Sigmoid colon (tissue), 7 donors: ENCODE results near the gene KLHL15. TPM values are rescaled to one million over a fixed set of nuclear protein-coding genes. Genes with fewer than 3 reads are reported as not detected.
"Not testable (repeated sequence)": the region's sequence is repeated elsewhere in the genome, so short reads cannot be mapped to it uniquely, and the experiment has no call there.

Source experiments
- DNase-seq: peaks from one replicate; pipeline ENCODE4 v3.0.0-alpha.2; 2019
- H3K27ac ChIP-seq, 4 donors: fragments of 200-600 bp; sonication (generic); one replicate each; pipeline ENCODE4 v1.5.1; 2016 to 2019; ENCODE audit warnings: mild to moderate bottlenecking in 1 of 4
- H3K27me3 ChIP-seq, 3 donors: fragments of 200-600 bp; sonication (generic); one replicate each; pipeline ENCODE4 v1.5.1; 2019; ENCODE audit warnings: mild to moderate bottlenecking in 1 of 3
- H3K36me3 ChIP-seq, 4 donors: fragments of 200-600 bp; sonication (generic); one replicate each; pipeline ENCODE4 v1.5.1; 2016 to 2019
- H3K4me1 ChIP-seq, 4 donors: fragments of 200-600 bp; sonication (generic); one replicate each; pipeline ENCODE4 v1.5.1; 2017 to 2019
- H3K4me3 ChIP-seq, 4 donors: fragments of 200-600 bp; sonication (generic); one replicate each; pipeline ENCODE4 v1.5.1; 2017 to 2019; ENCODE audit warnings: mild to moderate bottlenecking in 2 of 4, moderate library complexity in 1 of 4
- H3K9me3 ChIP-seq, 4 donors: fragments of 200-600 bp in 3 of 4; sonication (generic) in 3 of 4; one replicate each; pipeline versions ENCODE4 v1.5.1 to v1.6.1; 2013 to 2019
- EP300 ChIP-seq, 4 donors: sonication (generic); formaldehyde crosslinking; IDR thresholded peaks; one replicate each; pipeline ENCODE4 v1.6.1; 2017; ENCODE audit warnings: antibody characterized with exemption in 4 of 4
- POLR2A ChIP-seq, 2 donors: fragments of 450-650 bp; IDR thresholded peaks; one replicate each; pipeline ENCODE4 v1.6.1; 2016; ENCODE audit warnings: antibody characterized with exemption in 2 of 2, mild to moderate bottlenecking in 2 of 2, moderate library complexity in 2 of 2
- POLR2AphosphoS5 ChIP-seq, 4 donors: sonication (generic); formaldehyde crosslinking; IDR thresholded peaks; one replicate each; pipeline ENCODE4 v1.6.1; 2017; ENCODE audit warnings: antibody characterized with exemption in 4 of 4
- WGBS, 2 donors: extraction: QIAGEN DNeasy Blood & Tissue Kit; methylation state at CpG; one replicate each; pipeline ENCODE4 v1.1.7; 2013; 5-methylcytosine and 5-hydroxymethylcytosine counted together
- intact Hi-C: fragments of 100-400 bp; cut with DNase I; formaldehyde crosslinking; loops from one replicate; pipeline ENCODE4 v1.15.1; 2023
- polyA plus RNA-seq, 3 donors: library from polyadenylated mRNA; stranded (reverse); fragments of 200-250 nt; gene quantifications; one replicate each; pipeline ENCODE4 v1.2.3, GENCODE V29; 2013
- total RNA-seq, 4 donors: library from RNA; depleted of rRNA; stranded (reverse); fragments of >200 nt; gene quantifications; one replicate each; pipeline ENCODE4 v1.1.0, GENCODE V29; 2016
- TF ChIP-seq, protein P1 (sequence below), 4 experiments: fragments of 450-650 bp in 3 of 4; fragments of 200-600 bp in 1 of 4; IDR thresholded peaks; one replicate each; pipeline ENCODE4 v1.5.1; 2016 to 2019; ENCODE audit warnings: antibody characterized with exemption in 4 of 4, mild to moderate bottlenecking in 3 of 4, moderate library complexity in 2 of 4
- donor health status: healthy with polysubstance abuse.
- donor health status: Bipolar disorder and iron deficiency.
- donor health status: healthy.

KLHL15 gene
- total and polyA plus RNA-seq, 7 donors: 0.60 to 15.1 (median 8.0) TPM

DNA sequence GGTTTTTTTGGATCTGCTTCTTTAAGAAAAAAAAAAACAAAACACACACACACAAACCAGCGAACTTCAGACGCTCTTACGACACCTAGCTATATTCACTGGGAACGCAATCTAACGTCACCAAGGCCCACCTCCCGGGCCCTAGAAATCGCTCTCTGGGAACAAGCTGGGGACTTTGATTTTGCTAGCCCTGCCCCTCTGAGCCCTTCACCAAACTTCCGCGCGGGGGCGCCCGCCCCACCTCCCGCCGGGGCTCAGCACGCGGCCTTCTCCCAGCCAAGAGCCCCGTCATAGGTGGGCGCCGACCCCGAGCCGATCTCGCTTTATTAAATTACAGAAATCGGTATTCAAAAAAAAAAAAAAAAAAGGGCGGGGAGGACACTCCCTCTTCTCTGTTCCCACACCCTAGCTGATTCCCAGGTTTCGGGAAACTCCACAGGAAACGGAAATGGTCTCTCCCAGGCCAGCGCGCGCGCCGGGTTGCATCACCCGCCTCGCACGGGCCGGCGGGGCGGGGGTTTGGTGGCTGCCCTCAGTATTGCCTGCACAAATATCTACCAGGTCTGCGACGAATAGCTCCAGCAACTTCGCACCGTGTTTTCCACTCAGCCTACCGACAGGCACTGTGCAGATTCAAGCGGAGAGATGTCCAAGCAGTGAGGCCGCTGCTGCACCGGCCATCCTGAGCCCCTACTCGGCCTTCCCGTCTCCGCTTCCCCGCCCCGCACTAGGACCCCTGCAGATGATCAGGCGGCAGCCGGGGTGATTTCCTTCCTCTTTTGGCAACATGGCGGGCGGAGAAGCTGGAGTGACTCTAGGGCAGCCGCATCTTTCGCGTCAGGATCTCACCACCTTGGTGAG is 27.4 kb upstream of the KLHL15 start, which contains the start of gene EIF2S3:
EIF2S3 (plus strand) TSS at position 775 of the 861 bp plus-strand sequence; CDS start at position 788, 13 bp downstream.
- Histone ChIP-seq H3K4me1 (peaks cover 0 to 6% (median 0%) of the 10 kb centered on the region in 4 donors), H3K27me3 (no peaks in the 10 kb centered on the region), H3K27ac (peak within 1 kb of the TSS in 2 of 4 donors; percentile 89 to 91), H3K36me3 (peaks cover 0 to 11% (median 6%) of the 10 kb centered on the region in 4 donors), H3K9me3 (no peaks in the 10 kb centered on the region), H3K4me3 (peak within 1 kb of the TSS in 3 of 4 donors; percentile 67 to 81 (median 70))
- intact Hi-C loops: loop anchor here (1.0 to 10.0 kb wide), 4 partner anchors 96 to 310 kb away; partner anchors contain the start of genes ACOT9, APOO and SAT1
- peak; percentile 96 for DNase-seq
- 0% methylated on average over 57 of the region's 57 CpGs for WGBS, 2 donors
- TF ChIP-seq POLR2A (IDR thresholded peaks at IDR 0.05) (peak in 1 of 2 donors; percentile 27), EP300 (IDR thresholded peaks at IDR 0.05) (peak in 1 of 4 donors; percentile 65), POLR2AphosphoS5 (IDR thresholded peaks at IDR 0.05) (peak; percentile 41 to 72 (median 64))
- TF ChIP-seq, protein P1, sequence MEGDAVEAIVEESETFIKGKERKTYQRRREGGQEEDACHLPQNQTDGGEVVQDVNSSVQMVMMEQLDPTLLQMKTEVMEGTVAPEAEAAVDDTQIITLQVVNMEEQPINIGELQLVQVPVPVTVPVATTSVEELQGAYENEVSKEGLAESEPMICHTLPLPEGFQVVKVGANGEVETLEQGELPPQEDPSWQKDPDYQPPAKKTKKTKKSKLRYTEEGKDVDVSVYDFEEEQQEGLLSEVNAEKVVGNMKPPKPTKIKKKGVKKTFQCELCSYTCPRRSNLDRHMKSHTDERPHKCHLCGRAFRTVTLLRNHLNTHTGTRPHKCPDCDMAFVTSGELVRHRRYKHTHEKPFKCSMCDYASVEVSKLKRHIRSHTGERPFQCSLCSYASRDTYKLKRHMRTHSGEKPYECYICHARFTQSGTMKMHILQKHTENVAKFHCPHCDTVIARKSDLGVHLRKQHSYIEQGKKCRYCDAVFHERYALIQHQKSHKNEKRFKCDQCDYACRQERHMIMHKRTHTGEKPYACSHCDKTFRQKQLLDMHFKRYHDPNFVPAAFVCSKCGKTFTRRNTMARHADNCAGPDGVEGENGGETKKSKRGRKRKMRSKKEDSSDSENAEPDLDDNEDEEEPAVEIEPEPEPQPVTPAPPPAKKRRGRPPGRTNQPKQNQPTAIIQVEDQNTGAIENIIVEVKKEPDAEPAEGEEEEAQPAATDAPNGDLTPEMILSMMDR (IDR thresholded peaks at IDR 0.05): peak in 3 of 4 experiments; percentile 32 to 43 (median 43)

DNA sequence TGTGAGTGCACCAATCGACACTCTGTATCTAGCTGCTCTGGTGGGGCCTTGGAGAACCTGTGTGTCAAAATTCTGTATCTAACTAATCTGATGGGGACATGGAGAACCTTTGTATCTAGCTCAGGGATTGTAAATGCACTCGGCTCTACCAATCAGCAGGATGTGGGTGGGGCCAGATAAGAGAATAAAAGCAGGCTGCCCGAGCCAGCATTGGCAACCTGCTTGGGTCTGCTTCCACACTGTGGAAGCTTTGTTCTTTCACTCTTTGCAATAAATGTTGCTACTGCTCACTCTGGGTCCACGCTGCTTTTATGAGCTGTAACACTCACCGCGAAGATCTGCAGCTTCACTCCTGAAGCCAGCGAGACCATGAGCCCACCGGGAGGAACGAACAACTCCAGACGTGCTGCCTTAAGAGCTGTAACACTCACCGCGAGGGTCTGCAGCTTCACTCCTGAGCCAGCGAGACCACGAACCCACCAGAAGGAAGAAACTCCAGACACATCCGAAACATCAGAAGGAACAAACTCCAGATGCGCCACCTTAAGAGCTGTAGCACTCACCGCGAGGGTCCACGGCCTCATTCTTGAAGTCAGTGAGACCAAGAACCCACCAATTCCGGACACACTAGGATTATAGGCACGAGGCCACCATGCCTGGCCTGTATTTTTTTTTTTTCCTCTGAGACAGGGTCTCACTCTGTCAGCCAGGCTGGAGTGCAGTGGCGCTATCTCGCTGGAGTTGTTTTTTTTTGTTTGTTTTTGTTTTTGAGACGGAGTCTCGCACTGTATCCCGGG is 23.7 kb upstream of the KLHL15 start:
- Histone ChIP-seq H3K27ac (peak overlapping the region in 3 of 4 donors; percentile 6 to 52 (median 31)), H3K4me3 (peak overlapping the region in 2 of 4 donors; percentile 16 to 19)
- DNase-seq, H3K4me1 ChIP-seq, H3K36me3 ChIP-seq, H3K27me3 ChIP-seq, H3K9me3 ChIP-seq: not testable (repeated sequence)
- WGBS, 2 donors: 74 to 84% methylated on average over 26 of the region's 26 CpGs
- intact Hi-C loops: loop anchor here (10.0 kb wide), 2 partner anchors 266 to 306 kb away; partner anchors contain the start of genes ACOT9 and SAT1

DNA sequence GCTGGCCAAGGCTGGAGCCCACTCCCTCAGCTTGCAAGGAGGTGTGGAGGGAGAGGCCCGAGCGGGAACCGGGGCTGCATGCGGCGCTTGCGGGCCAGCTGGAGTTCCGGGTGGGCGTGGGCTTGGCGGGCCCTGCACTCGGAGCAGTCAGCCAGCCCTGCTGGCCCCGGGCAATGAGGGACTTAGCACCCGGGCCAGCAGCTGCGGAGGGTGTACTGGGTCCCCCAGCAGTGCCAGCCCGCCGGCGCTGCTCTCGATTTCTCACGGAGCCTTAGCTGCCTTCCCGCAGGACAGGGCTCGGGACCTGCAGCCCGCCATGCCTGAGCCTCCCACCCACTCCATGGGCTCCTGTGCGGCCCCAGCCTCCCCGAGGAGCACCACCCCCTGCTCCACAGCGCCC is 22.7 kb upstream of the KLHL15 start:
- H3K4me3 ChIP-seq, H3K27ac ChIP-seq, H3K36me3 ChIP-seq, H3K9me3 ChIP-seq, H3K4me1 ChIP-seq, DNase-seq, H3K27me3 ChIP-seq: not testable (repeated sequence)
- 94 to 96% methylated on average over 24 of the region's 24 CpGs for WGBS, 2 donors
- intact Hi-C loops: loop anchor here (10.0 kb wide), 2 partner anchors 265 to 305 kb away; partner anchors contain the start of genes ACOT9 and SAT1

DNA sequence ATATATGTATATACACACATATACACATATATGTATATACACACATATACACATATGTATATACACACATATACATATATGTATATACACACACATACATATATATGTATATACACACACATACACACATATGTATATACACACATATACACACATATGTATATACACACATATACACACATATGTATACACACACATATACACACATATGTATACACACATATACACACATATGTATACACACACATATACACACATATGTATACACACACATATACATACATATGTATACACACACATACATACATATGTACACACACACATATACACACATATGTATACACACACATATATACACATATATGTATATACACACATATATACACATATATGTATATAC is 19.1 kb upstream of the KLHL15 start:
- H3K9me3 ChIP-seq, H3K4me3 ChIP-seq, DNase-seq, H3K27me3 ChIP-seq, H3K27ac ChIP-seq, H3K36me3 ChIP-seq, H3K4me1 ChIP-seq, intact Hi-C loops: not testable (repeated sequence)

DNA sequence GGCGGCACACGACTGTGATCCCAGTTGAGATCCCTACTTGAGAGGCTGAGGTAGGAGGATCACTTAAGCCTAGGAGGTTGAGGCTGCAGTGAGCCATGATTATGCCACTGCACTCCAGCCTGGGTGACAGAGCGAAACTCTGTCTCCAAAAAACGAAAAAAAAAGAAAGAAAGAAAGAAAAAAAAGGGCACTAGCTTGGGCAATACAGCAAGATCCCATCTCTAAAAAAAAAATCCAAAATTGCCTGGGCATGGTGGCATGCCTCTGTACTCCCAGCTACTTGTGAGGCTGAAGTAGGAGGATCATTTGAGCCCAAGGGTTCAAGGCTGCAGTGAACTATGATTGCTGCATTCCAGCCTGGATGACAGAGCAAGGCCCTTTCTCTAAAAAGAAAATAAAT is 10.7 kb upstream of the KLHL15 start:
- Histone ChIP-seq H3K9me3 (no peaks in the 10 kb centered on the region), H3K36me3 (no peaks in the 10 kb centered on the region), H3K27ac (no peak overlapping the region), H3K4me3 (no peak overlapping the region), H3K27me3 (peaks cover 0 to 3% (median 0%) of the 10 kb centered on the region in 3 donors), H3K4me1 (no peaks in the 10 kb centered on the region)
- DNase-seq: no peak
- TF ChIP-seq EP300 (IDR thresholded peaks at IDR 0.05) (no peak), POLR2A (IDR thresholded peaks at IDR 0.05) (no peak), POLR2AphosphoS5 (IDR thresholded peaks at IDR 0.05) (no peak)
- TF ChIP-seq, protein P1 (IDR thresholded peaks at IDR 0.05): no peak
- intact Hi-C loops: no loop called here
- whole genome bisulfite sequencing, 2 donors: 76 to 85% methylated on average over 4 of the region's 4 CpGs

DNA sequence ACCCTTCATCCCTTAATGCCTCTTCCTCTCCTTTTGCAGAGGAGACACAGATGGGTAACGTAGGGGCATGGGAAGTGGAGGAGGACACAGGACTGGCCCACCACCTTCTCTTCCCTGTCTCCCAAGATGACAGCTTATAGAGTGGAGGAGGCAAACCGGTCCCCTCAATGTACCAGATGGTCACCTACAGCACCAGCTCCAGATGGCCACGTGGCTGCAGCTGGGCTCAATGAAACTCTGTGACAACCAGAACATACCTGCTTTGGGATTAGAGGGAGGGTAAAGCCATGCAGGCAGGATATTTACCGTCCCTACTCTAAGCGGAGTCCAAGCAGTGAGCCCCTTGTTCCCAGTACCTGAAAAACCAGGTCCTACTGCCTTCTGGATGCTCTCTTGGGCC is 7.5 kb upstream of the KLHL15 start:
- no peak overlapping the region for H3K27ac ChIP-seq
- H3K4me1 ChIP-seq: no peaks in the 10 kb centered on the region
- no peaks in the 10 kb centered on the region for H3K9me3 ChIP-seq
- WGBS, 2 donors: 82 to 87% methylated on average over 5 of the region's 5 CpGs
- no peak for DNase-seq
- H3K27me3 ChIP-seq: peaks cover 0 to 3% (median 0%) of the 10 kb centered on the region in 3 donors
- TF ChIP-seq POLR2AphosphoS5 (IDR thresholded peaks at IDR 0.05) (no peak), EP300 (IDR thresholded peaks at IDR 0.05) (no peak), POLR2A (IDR thresholded peaks at IDR 0.05) (no peak)
- TF ChIP-seq, protein P1 (IDR thresholded peaks at IDR 0.05): no peak
- intact Hi-C loops: no loop called here
- H3K36me3 ChIP-seq: no peaks in the 10 kb centered on the region
- no peak overlapping the region for H3K4me3 ChIP-seq
